GM23338 (cell line): ENCODE measurements around the gene FAM78A. TPM values are rescaled to one million over a fixed set of nuclear protein-coding genes. Genes with fewer than 3 reads are reported as not detected.
A peak's percentile ranks its signal among the peaks of the same experiment; 100 is the strongest.

Source experiments
- ATAC-seq: fragments of 200-7000 bp; cut with Tn5 transposase; 3 replicates; pipeline ENCODE4 v1.9.1; 2020
- DNase-seq: peaks from one replicate; pipeline ENCODE4 v3.0.0-alpha.2; 2015; ENCODE audit warnings: low spot score
- H2AFZ ChIP-seq: fragments of 200-600 bp; sonication (generic); 2 replicates; pipeline ENCODE4 v1.8.0; 2016; ENCODE audit warnings: antibody characterized with exemption, mild to moderate bottlenecking, moderate library complexity
- H3F3A ChIP-seq: fragments of 200-600 bp; sonication (generic); replicated peaks from 2 replicates; pipeline ENCODE4 v1.8.0; 2017; ENCODE audit warnings: antibody characterized with exemption, mixed run types, low read depth
- H3K27ac ChIP-seq: fragments of 200-600 bp; sonication (generic); 2 replicates; pipeline ENCODE4 v1.6.1; 2016; ENCODE audit warnings: low read depth
- H3K27me3 ChIP-seq: fragments of 200-600 bp; sonication (generic); 2 replicates; pipeline ENCODE4 v1.8.0; 2016; ENCODE audit warnings: mild to moderate bottlenecking, mixed run types, moderate library complexity; ENCODE audit not compliant: insufficient read depth
- H3K36me3 ChIP-seq: fragments of 200-600 bp; sonication (generic); 2 replicates; pipeline ENCODE4 v1.8.0; 2016; ENCODE audit warnings: mild to moderate bottlenecking; ENCODE audit not compliant: insufficient read depth
- H3K4me1 ChIP-seq: fragments of 200-600 bp; sonication (generic); 2 replicates; pipeline ENCODE4 v1.8.0; 2016; ENCODE audit warnings: mild to moderate bottlenecking, moderate library complexity; ENCODE audit not compliant: insufficient read depth
- H3K4me2 ChIP-seq: fragments of 200-600 bp; sonication (generic); 2 replicates; pipeline ENCODE4 v1.7.1; 2017; ENCODE audit warnings: mixed run types
- H3K4me3 ChIP-seq: fragments of 200-600 bp; sonication (generic); 2 replicates; pipeline ENCODE4 v1.6.1; 2016; ENCODE audit warnings: mixed run types
- H3K79me2 ChIP-seq: fragments of 200-600 bp; sonication (generic); replicated peaks from 2 replicates; pipeline ENCODE4 v1.8.0; 2017; ENCODE audit warnings: mild to moderate bottlenecking; ENCODE audit not compliant: insufficient read depth
- H3K9me2 ChIP-seq: fragments of 200-600 bp; sonication (generic); 2 replicates; pipeline ENCODE4 v1.8.0; 2017; ENCODE audit not compliant: insufficient read depth
- H4K20me1 ChIP-seq: fragments of 200-600 bp; sonication (generic); replicated peaks from 2 replicates; pipeline ENCODE4 v1.8.0; 2017; ENCODE audit warnings: mild to moderate bottlenecking; ENCODE audit not compliant: insufficient read depth
- H3K27ac Mint-ChIP-seq: 2 replicates; pipeline ENCODE4 v1.8.0; 2020; ENCODE audit warnings: inconsistent platforms, mild to moderate bottlenecking, moderate library complexity, mixed read lengths
- H3K27me3 Mint-ChIP-seq: 3 replicates; pipeline ENCODE4 v1.8.0; 2022; ENCODE audit warnings: low read depth, mild to moderate bottlenecking, moderate library complexity, mixed read lengths, inconsistent platforms; ENCODE audit not compliant: insufficient read depth, poor library complexity
- H3K36me3 Mint-ChIP-seq: 3 replicates; pipeline ENCODE4 v1.8.0; 2021; ENCODE audit warnings: low read depth, mild to moderate bottlenecking, inconsistent platforms, moderate library complexity, mixed read lengths
- H3K4me1 Mint-ChIP-seq: 3 replicates; pipeline ENCODE4 v1.8.0; 2020; ENCODE audit warnings: mild to moderate bottlenecking, inconsistent platforms, mixed read lengths
- H3K4me3 Mint-ChIP-seq: 3 replicates; pipeline ENCODE4 v1.8.0; 2021; ENCODE audit warnings: moderate library complexity, mild to moderate bottlenecking, inconsistent platforms, mixed read lengths
- H3K9me3 Mint-ChIP-seq: 3 replicates; pipeline ENCODE4 v1.8.0; 2020; ENCODE audit warnings: moderate library complexity, mild to moderate bottlenecking, inconsistent platforms, mixed read lengths
- CTCF ChIP-seq, 2 experiments: fragments of 200-600 bp in 1 of 2; sonication (generic) in 1 of 2; conservative IDR thresholded peaks; 2 replicates each; pipeline versions ENCODE4 v1.5.1 to v1.6.1; 2016 to 2017; ENCODE audit warnings: antibody characterized with exemption in 2 of 2, low read depth in 2 of 2, mild to moderate bottlenecking in 2 of 2, moderate library complexity in 1 of 2
- ETS1 ChIP-seq: IDR thresholded peaks from 2 replicates; pipeline ENCODE4 v1.6.1; 2016; ENCODE audit warnings: antibody characterized with exemption
- EZH2 ChIP-seq: fragments of 200-600 bp; sonication (generic); IDR thresholded peaks from one replicate; pipeline ENCODE4 v1.8.0; 2017; ENCODE audit warnings: antibody characterized with exemption, mild to moderate bottlenecking, low read depth; ENCODE audit not compliant: unreplicated experiment
- NANOG ChIP-seq: IDR thresholded peaks from 2 replicates; pipeline ENCODE4 v1.6.1; 2016; ENCODE audit warnings: antibody characterized with exemption, borderline replicate concordance
- POLR2AphosphoS5 ChIP-seq: IDR thresholded peaks from 2 replicates; pipeline ENCODE4 v1.6.1; 2016; ENCODE audit warnings: antibody characterized with exemption, low read depth
- REST ChIP-seq: IDR thresholded peaks from one replicate; pipeline ENCODE4 v1.6.1; 2018; ENCODE audit warnings: antibody characterized with exemption; ENCODE audit not compliant: unreplicated experiment
- ZNF114 ChIP-seq: fragments of 250-450 bp; sonication (Bioruptor Pico); IDR thresholded peaks from 2 replicates; pipeline ENCODE4 v1.5.0; 2020; ENCODE audit warnings: mild to moderate bottlenecking, moderate library complexity
- polyA plus RNA-seq: library from polyadenylated mRNA; unstranded; fragments of >200 nt; fragmentation: Nextera tagmentation; extraction: Ambion mirVana; gene quantifications from 2 replicates; pipeline ENCODE4 v1.2.1, GENCODE V29; 2016
- total RNA-seq: library from RNA; depleted of rRNA; stranded (reverse); fragments of >200 nt; shearing (Covaris generic); gene quantifications from 2 replicates; pipeline ENCODE4 v1.2.3, GENCODE V29; 2014

FAM78A gene
- total and polyA plus RNA-seq, 2 experiments from 2014 or later: 0.57 to 2.1 TPM

- TF ChIP-seq CTCF (conservative IDR thresholded peaks at IDR 0.05; ENCODE audit: low read depth in 2 of 2): no peak
- TF ChIP-seq NANOG: no peak
- no peak for TF ChIP-seq REST
Measured at GRCh38 chr9:131290767-131291370, 14.6 kb upstream of the FAM78A start (continued).

GRCh38 chr9:131290036-131290766, 13.9 kb upstream of the FAM78A start:
- Mint-ChIP-seq H3K4me1 (peaks cover 16% of the 10 kb centered on the region), H3K27me3 (peaks cover 13% of the 10 kb centered on the region), H3K27ac (no peak overlapping the region), H3K9me3 (no peaks in the 10 kb centered on the region), H3K4me3 (no peak overlapping the region), H3K36me3 (no peaks in the 10 kb centered on the region)
- H3K4me3 ChIP-seq: no peak overlapping the region
- 0 out of 2 replicates have a peak overlapping the region, but pooled peaks have one; percentile 8 for H3K4me2 ChIP-seq
- H2AFZ ChIP-seq: peak overlapping the region; percentile 95
- H3K9me2 ChIP-seq: no peaks in the 10 kb centered on the region
- no peak for DNase-seq
- peak; percentile 25 for ATAC-seq
- no peaks in the 10 kb centered on the region for H3K79me2 ChIP-seq
- H3F3A ChIP-seq: 0 out of 2 replicates have a peak, but pooled peaks cover 4% of the 10 kb centered on the region
- H3K27ac ChIP-seq: no peak overlapping the region
- no peaks in the 10 kb centered on the region for H3K36me3 ChIP-seq
- H4K20me1 ChIP-seq: no peaks in the 10 kb centered on the region
- H3K27me3 ChIP-seq: no peaks in the 10 kb centered on the region
- no peaks in the 10 kb centered on the region; the same call in 1 of the 2 replicates for H3K4me1 ChIP-seq
- no peak for TF ChIP-seq ETS1
- TF ChIP-seq POLR2AphosphoS5: no peak
- TF ChIP-seq ZNF114 (CRISPR knock-in tag): no peak
- no peak for TF ChIP-seq CTCF (conservative IDR thresholded peaks at IDR 0.05; ENCODE audit: low read depth in 2 of 2)
- no peak for TF ChIP-seq NANOG
- no peak for TF ChIP-seq EZH2
